IPS-NIHi7 (cell line): Measurements from ENCODE around the gene C3orf85.
"Not testable (repeated sequence)": the region's sequence is repeated elsewhere in the genome, so short reads cannot be mapped to it uniquely, and the experiment has no call there.

Experiments used
- DNase-seq: peaks from one replicate; pipeline ENCODE4 v3.0.0; 2012; ENCODE audit warnings: mixed read lengths; ENCODE audit errors: extremely low spot score

C3orf85 gene

GRCh38 chr3:109136523-109136922 lies at the start of gene C3orf85:
Gene C3orf85 (plus strand): TSS chr3:109136719. CDS start chr3:109136848, 129 bp downstream.
- DNase-seq: no peak

GRCh38 chr3:109089265-109089664 lies 47.3 kb upstream of the C3orf85 start:
- DNase-seq: no peak

GRCh38 chr3:109091846-109092245 lies 44.7 kb upstream of the C3orf85 start:
- no peak for DNase-seq

- no peak for DNase-seq
Observed at GRCh38 chr3:109093561-109093960, 43.0 kb upstream of the C3orf85 start.

- no peak for DNase-seq
Observed at GRCh38 chr3:109095166-109095565, 41.4 kb upstream of the C3orf85 start.

GRCh38 chr3:109098079-109098644 lies 38.4 kb upstream of the C3orf85 start:
- peak; percentile 70 for DNase-seq

GRCh38 chr3:109109574-109109973 lies 26.9 kb upstream of the C3orf85 start:
- DNase-seq: peak; percentile 18

- DNase-seq: no peak
Observed at GRCh38 chr3:109112946-109113760, 23.4 kb upstream of the C3orf85 start.

GRCh38 chr3:109114746-109115145 lies 21.8 kb upstream of the C3orf85 start:
- DNase-seq: no peak

- no peak for DNase-seq
Observed at GRCh38 chr3:109115451-109115850, 21.1 kb upstream of the C3orf85 start.

GRCh38 chr3:109116031-109116430 lies 20.5 kb upstream of the C3orf85 start:
- no peak for DNase-seq

- DNase-seq: no peak
Observed at GRCh38 chr3:109117939-109118338, 18.6 kb upstream of the C3orf85 start, which contains the start of gene MORC1. Gene MORC1 (minus strand): TSS chr3:109118134. CDS start chr3:109118059, 75 bp downstream.

GRCh38 chr3:109118584-109118983 lies 17.9 kb upstream of the C3orf85 start:
- DNase-seq: no peak

- DNase-seq: no peak
Observed at GRCh38 chr3:109122690-109123089, 13.8 kb upstream of the C3orf85 start.

- DNase-seq: no peak
Observed at GRCh38 chr3:109125902-109126301, 10.6 kb upstream of the C3orf85 start.

GRCh38 chr3:109127553-109127952 lies 9.0 kb upstream of the C3orf85 start:
- DNase-seq: no peak

GRCh38 chr3:109131276-109131675 lies 5.2 kb upstream of the C3orf85 start:
- no peak for DNase-seq

- DNase-seq: no peak
Observed at GRCh38 chr3:109132801-109133473, 3.6 kb upstream of the C3orf85 start.

- DNase-seq: not testable (repeated sequence)
Observed at GRCh38 chr3:109133474-109133816, 3.1 kb upstream of the C3orf85 start.

- no peak for DNase-seq
Observed at GRCh38 chr3:109137761-109138160, 1.2 kb downstream of the C3orf85 start.

- no peak for DNase-seq
Observed at GRCh38 chr3:109140318-109140717, 3.8 kb downstream of the C3orf85 start.

- DNase-seq: no peak
Observed at GRCh38 chr3:109143646-109144045, 7.1 kb downstream of the C3orf85 start.

- no peak for DNase-seq
Observed at GRCh38 chr3:109149078-109149477, 12.6 kb downstream of the C3orf85 start.
